HL-60 (cell line): ENCODE data around the gene GMDS.

Source experiments
- DNase-seq, 2 experiments: peaks; one replicate each; pipeline ENCODE4 v3.0.0-alpha.2; 2010 to 2020; ENCODE audit warnings: low read depth in 1 of 2, low spot score in 1 of 2
- H3K27ac ChIP-seq: fragments of 250-450 bp; sonication (Bioruptor Pico); replicated peaks from 2 replicates; pipeline ENCODE4 v1.5.1; 2020; ENCODE audit warnings: mild to moderate bottlenecking, moderate library complexity
- H3K27me3 ChIP-seq: fragments of 250-450 bp; sonication (Bioruptor Pico); 2 replicates; pipeline ENCODE4 v1.5.1; 2021; ENCODE audit warnings: mild to moderate bottlenecking, moderate library complexity; ENCODE audit not compliant: insufficient read depth, poor library complexity, severe bottlenecking
- H3K4me3 ChIP-seq: replicated peaks from 2 replicates; pipeline ENCODE4 v1.5.1; 2011; ENCODE audit warnings: mild to moderate bottlenecking, control low read depth, low read length; ENCODE audit not compliant: insufficient read depth
- CTCF ChIP-seq: IDR thresholded peaks from one replicate; pipeline ENCODE4 v1.5.1; 2011; ENCODE audit warnings: low read length, control low read depth, inconsistent platforms; ENCODE audit not compliant: insufficient read depth
- GABPA ChIP-seq: IDR thresholded peaks from 2 replicates; pipeline ENCODE4 v1.6.1; 2012; ENCODE audit warnings: low read depth
- POLR2AphosphoS5 ChIP-seq: IDR thresholded peaks from 2 replicates; pipeline ENCODE4 v1.6.1; 2012; ENCODE audit warnings: low read depth
- SPI1 ChIP-seq: IDR thresholded peaks from 2 replicates; pipeline ENCODE4 v1.6.1; 2012; ENCODE audit warnings: low read depth, mild to moderate bottlenecking, borderline replicate concordance
- TF ChIP-seq, protein P1 (sequence below): IDR thresholded peaks from 2 replicates; pipeline ENCODE4 v1.6.1; 2012; ENCODE audit warnings: low read depth; ENCODE audit not compliant: insufficient replicate concordance

The GMDS gene

DNA sequence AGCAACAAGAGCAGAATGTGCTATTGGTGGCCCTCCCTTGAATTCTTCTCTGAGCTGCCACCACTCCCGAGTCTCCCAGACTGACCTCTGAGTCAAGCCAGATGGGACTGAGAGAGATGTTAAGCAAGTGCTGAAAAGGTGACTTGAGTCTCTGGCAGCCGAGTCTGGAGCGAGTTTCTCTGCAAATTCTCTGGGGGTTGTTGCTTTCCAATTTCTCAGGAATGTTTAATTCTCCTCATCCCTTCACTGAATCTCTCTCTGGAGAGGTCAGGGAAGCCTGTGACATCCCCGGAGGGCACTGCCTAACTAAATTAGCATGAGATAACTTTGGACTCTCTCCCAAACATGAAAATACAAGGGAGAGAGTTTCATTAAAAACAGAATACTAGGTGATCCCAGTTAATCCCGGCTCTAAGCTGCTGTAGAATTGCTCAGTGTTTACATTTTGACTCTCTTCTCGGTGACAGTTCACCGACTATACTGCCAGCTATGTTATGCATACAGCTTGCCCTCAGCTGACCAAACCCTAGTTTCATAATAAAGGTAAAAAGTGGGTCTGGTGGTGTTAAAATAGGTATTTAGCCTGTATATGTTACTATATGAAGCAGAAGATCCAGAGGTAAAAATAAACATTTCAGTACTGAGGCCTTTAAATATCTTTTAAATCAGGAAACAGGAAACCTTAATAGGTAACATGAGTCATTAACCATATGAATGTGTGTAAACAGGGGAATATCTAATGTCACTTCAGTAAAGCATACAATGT is 477.7 kb downstream of the GMDS start:
- no peak overlapping the region for H3K27ac ChIP-seq
- no peak overlapping the region for H3K4me3 ChIP-seq
- TF ChIP-seq POLR2AphosphoS5 (no peak), SPI1 (no peak), GABPA (no peak), CTCF (no peak)
- TF ChIP-seq, protein P1, sequence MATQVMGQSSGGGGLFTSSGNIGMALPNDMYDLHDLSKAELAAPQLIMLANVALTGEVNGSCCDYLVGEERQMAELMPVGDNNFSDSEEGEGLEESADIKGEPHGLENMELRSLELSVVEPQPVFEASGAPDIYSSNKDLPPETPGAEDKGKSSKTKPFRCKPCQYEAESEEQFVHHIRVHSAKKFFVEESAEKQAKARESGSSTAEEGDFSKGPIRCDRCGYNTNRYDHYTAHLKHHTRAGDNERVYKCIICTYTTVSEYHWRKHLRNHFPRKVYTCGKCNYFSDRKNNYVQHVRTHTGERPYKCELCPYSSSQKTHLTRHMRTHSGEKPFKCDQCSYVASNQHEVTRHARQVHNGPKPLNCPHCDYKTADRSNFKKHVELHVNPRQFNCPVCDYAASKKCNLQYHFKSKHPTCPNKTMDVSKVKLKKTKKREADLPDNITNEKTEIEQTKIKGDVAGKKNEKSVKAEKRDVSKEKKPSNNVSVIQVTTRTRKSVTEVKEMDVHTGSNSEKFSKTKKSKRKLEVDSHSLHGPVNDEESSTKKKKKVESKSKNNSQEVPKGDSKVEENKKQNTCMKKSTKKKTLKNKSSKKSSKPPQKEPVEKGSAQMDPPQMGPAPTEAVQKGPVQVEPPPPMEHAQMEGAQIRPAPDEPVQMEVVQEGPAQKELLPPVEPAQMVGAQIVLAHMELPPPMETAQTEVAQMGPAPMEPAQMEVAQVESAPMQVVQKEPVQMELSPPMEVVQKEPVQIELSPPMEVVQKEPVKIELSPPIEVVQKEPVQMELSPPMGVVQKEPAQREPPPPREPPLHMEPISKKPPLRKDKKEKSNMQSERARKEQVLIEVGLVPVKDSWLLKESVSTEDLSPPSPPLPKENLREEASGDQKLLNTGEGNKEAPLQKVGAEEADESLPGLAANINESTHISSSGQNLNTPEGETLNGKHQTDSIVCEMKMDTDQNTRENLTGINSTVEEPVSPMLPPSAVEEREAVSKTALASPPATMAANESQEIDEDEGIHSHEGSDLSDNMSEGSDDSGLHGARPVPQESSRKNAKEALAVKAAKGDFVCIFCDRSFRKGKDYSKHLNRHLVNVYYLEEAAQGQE: no peak
- no peak for DNase-seq
- H3K27me3 ChIP-seq: no peaks in the 10 kb centered on the region

DNA sequence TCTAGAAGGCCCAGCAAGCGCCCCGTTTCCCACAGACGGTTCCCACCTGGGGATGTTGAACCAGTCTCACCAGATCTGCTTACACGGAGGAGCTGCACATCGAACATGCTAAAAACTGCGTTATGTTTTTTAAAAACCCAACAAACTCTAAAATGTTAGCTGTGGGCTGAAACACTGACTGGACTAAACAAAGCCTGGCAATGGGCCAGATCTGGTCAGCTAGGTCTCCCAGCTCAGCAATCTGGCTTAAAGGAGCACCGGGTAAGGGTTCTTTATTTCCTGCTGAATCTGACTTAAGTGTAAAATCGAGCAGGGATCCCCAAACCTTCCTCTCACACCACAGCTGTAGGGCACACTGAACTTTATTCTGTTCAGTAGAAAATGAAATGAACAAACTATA is 478.8 kb downstream of the GMDS start:
- TF ChIP-seq SPI1 (no peak), CTCF (no peak), GABPA (no peak), POLR2AphosphoS5 (no peak)
- TF ChIP-seq, protein P1: no peak
- DNase-seq: no peak
- H3K27ac ChIP-seq: no peak overlapping the region
- no peak overlapping the region for H3K4me3 ChIP-seq
- no peaks in the 10 kb centered on the region for H3K27me3 ChIP-seq

DNA sequence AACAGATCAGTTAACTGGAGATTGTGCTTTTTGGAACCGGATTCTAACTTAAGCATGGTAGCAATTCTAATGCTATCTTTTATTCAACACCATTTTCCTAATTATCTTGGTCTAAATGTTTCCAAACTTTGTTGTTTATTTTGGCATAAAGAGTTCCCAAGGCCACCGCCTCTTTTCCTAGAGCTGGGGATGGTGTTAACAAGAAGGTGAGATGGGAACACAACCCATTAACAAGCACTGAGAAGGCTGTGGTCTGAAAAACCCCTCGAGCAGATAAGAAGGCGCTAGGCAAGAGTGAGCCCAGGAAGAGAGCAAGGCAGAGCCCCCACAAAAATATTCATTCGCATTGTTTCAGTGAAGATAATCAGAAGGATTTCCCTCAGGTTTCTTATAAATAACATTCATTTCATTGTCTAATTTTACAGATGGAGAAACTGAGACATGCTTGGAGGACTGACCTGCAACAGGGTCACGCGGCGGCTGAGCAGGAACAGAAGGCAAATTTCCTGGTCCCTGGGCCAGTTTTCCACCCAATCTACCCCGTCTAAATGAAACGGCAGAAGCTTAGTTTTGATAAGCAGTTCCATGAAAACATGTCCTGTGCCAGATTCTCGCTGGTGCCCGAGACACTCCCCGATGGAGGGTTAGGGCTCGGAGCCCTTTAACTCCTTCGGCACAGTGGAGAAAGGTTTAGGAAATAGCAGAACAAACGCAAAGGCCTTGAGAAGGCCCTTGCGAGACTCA is 480.1 kb downstream of the GMDS start:
- TF ChIP-seq GABPA: no peak
- TF ChIP-seq, protein P1: no peak
- TF ChIP-seq POLR2AphosphoS5: no peak
- no peak for TF ChIP-seq SPI1
- no peak for TF ChIP-seq CTCF

More for the DNA sequence above, 480.1 kb downstream of the GMDS start:
- Histone ChIP-seq H3K27me3 (no peaks in the 10 kb centered on the region), H3K4me3 (no peak overlapping the region), H3K27ac (no peak overlapping the region)
- DNase-seq: no peak
